WTC11 (cell line): Measurements from ENCODE around the gene GPD1L. TPM values are rescaled to one million over a fixed set of nuclear protein-coding genes. Genes with fewer than 3 reads are reported as not detected.

Experiments used
- ATAC-seq: fragments of 200-7000 bp; cut with Tn5 transposase; 2 replicates; pipeline ENCODE4 v1.10.0; 2021; ENCODE audit warnings: mild to moderate bottlenecking, moderate library complexity
- CTCF ChIA-PET: fragments of 300-600 bp; sonication (Branson Sonifier 250); formaldehyde crosslinking; loops from one replicate; lab custom pipeline; 2021; ENCODE audit warnings: antibody characterized with exemption; lab: Charles Lee
- POLR2A ChIA-PET: fragments of 350-600 bp; sonication (Branson Sonifier 250); formaldehyde crosslinking; loops from one replicate; lab custom pipeline; 2021; ENCODE audit warnings: antibody characterized with exemption; lab: Charles Lee
- DNase-seq: peaks from one replicate; pipeline ENCODE4 v3.0.0; 2021; ENCODE audit warnings: low spot score
- H3K27ac Mint-ChIP-seq: 2 replicates; pipeline ENCODE4 v1.8.0; 2021; ENCODE audit warnings: mixed read lengths
- H3K27me3 Mint-ChIP-seq: 2 replicates; pipeline ENCODE4 v1.8.0; 2021; ENCODE audit warnings: low read depth, mild to moderate bottlenecking, moderate library complexity, mixed read lengths
- H3K36me3 Mint-ChIP-seq: 2 replicates; pipeline ENCODE4 v1.8.0; 2021; ENCODE audit warnings: mixed read lengths
- H3K4me1 Mint-ChIP-seq: 2 replicates; pipeline ENCODE4 v1.8.0; 2022; ENCODE audit warnings: mixed read lengths
- H3K4me3 Mint-ChIP-seq: 2 replicates; pipeline ENCODE4 v1.8.0; 2021; ENCODE audit warnings: mild to moderate bottlenecking, moderate library complexity, mixed read lengths
- H3K9me3 Mint-ChIP-seq: 2 replicates; pipeline ENCODE4 v1.8.0; 2021; ENCODE audit warnings: mixed read lengths
- ATF3 ChIP-seq: sonication (generic); formaldehyde crosslinking; conservative IDR thresholded peaks from 2 replicates; pipeline ENCODE4 v1.8.1; 2022; ENCODE audit warnings: mild to moderate bottlenecking, missing genetic modification reagents
- E2F4 ChIP-seq: sonication (generic); formaldehyde crosslinking; IDR thresholded peaks from 2 replicates; pipeline ENCODE4 v1.8.1; 2022; ENCODE audit warnings: low read depth, mild to moderate bottlenecking, moderate library complexity, missing genetic modification reagents, borderline replicate concordance
- ELF4 ChIP-seq: sonication (generic); formaldehyde crosslinking; IDR thresholded peaks from 2 replicates; pipeline ENCODE4 v1.8.1; 2022; ENCODE audit warnings: low read depth, mild to moderate bottlenecking, moderate library complexity, missing genetic modification reagents
- ERG ChIP-seq: fragments of 250-450 bp; sonication (Bioruptor Pico); IDR thresholded peaks from 2 replicates; pipeline ENCODE4 v1.8.0; 2021; ENCODE audit warnings: mild to moderate bottlenecking
- ETV6 ChIP-seq: sonication (generic); formaldehyde crosslinking; IDR thresholded peaks from 2 replicates; pipeline ENCODE4 v1.8.1; 2022; ENCODE audit warnings: mild to moderate bottlenecking, missing genetic modification reagents
- FOXJ3 ChIP-seq: sonication (generic); formaldehyde crosslinking; IDR thresholded peaks from 2 replicates; pipeline ENCODE4 v1.9.0; 2021; ENCODE audit warnings: missing genetic modification reagents, mild to moderate bottlenecking, borderline replicate concordance
- GABPB1 ChIP-seq: sonication (generic); formaldehyde crosslinking; IDR thresholded peaks from 2 replicates; pipeline ENCODE4 v1.8.1; 2023; ENCODE audit warnings: mild to moderate bottlenecking, missing genetic modification reagents
- KAT7 ChIP-seq: sonication (generic); formaldehyde crosslinking; IDR thresholded peaks from 2 replicates; pipeline ENCODE4 v1.8.1; 2023; ENCODE audit warnings: missing genetic modification reagents, mild to moderate bottlenecking, borderline replicate concordance
- MYBL2 ChIP-seq: sonication (generic); formaldehyde crosslinking; IDR thresholded peaks from 2 replicates; pipeline ENCODE4 v1.8.1; 2023; ENCODE audit warnings: mild to moderate bottlenecking, moderate library complexity, missing genetic modification reagents
- NFE2L1 ChIP-seq: sonication (generic); formaldehyde crosslinking; IDR thresholded peaks from 2 replicates; pipeline ENCODE4 v1.8.1; 2023; ENCODE audit warnings: missing genetic modification reagents
- NFYB ChIP-seq: sonication (generic); formaldehyde crosslinking; conservative IDR thresholded peaks from 2 replicates; pipeline ENCODE4 v1.8.0; 2022; ENCODE audit warnings: low read depth, missing genetic modification reagents
- RORB ChIP-seq: fragments of 250-450 bp; sonication (Bioruptor Pico); IDR thresholded peaks from 2 replicates; pipeline ENCODE4 v1.9.0; 2021; ENCODE audit warnings: mild to moderate bottlenecking
- SMAD3 ChIP-seq: sonication (generic); formaldehyde crosslinking; IDR thresholded peaks from 2 replicates; pipeline ENCODE4 v1.8.0; 2022; ENCODE audit warnings: missing genetic modification reagents, mild to moderate bottlenecking, borderline replicate concordance
- USF2 ChIP-seq: sonication (generic); formaldehyde crosslinking; IDR thresholded peaks from 2 replicates; pipeline ENCODE4 v1.8.1; 2023; ENCODE audit warnings: mild to moderate bottlenecking, missing genetic modification reagents, moderate library complexity
- ZNF121 ChIP-seq: sonication (generic); formaldehyde crosslinking; IDR thresholded peaks from 2 replicates; pipeline ENCODE4 v1.8.0; 2023; ENCODE audit warnings: missing genetic modification reagents
- ZNF219 ChIP-seq: sonication (generic); formaldehyde crosslinking; IDR thresholded peaks from 2 replicates; pipeline ENCODE4 v1.8.0; 2023; ENCODE audit warnings: missing genetic modification reagents, mild to moderate bottlenecking, borderline replicate concordance
- ZNF263 ChIP-seq: sonication (generic); formaldehyde crosslinking; IDR thresholded peaks from 2 replicates; pipeline ENCODE4 v1.8.1; 2022; ENCODE audit warnings: low read depth, mild to moderate bottlenecking, moderate library complexity, missing genetic modification reagents
- total RNA-seq: library from RNA; stranded (reverse); gene quantifications from 3 replicates; pipeline ENCODE4 v1.2.3, GENCODE V29; 2021

The GPD1L gene
- total RNA-seq, 1 experiment from 2014 or later, result 5.8 TPM

- POLR2A ChIA-PET, result no interaction called here
- H3K27ac Mint-ChIP-seq, result no peak overlapping the region
- H3K36me3 Mint-ChIP-seq, result no peaks in the 10 kb centered on the region
- no peak for TF ChIP-seq SMAD3 (CRISPR knock-in tag)
- no peak for TF ChIP-seq KAT7
- no peak for TF ChIP-seq ZNF219
- no peak for TF ChIP-seq ZNF263 (CRISPR knock-in tag)
- no peak for TF ChIP-seq NFYB
- no peak for TF ChIP-seq MYBL2 (CRISPR knock-in tag)
- TF ChIP-seq FOXJ3 (CRISPR knock-in tag), result no peak
- TF ChIP-seq NFE2L1 (CRISPR knock-in tag), result no peak
- no peaks in the 10 kb centered on the region for H3K27me3 Mint-ChIP-seq
- H3K9me3 Mint-ChIP-seq, result peaks cover 14% of the 10 kb centered on the region
- CTCF ChIA-PET, result interaction anchor here (1.5 kb wide), 1 partner anchor 25 kb away, joined by 4 read pairs; no protein-coding TSS in a partner anchor
- no peak for ATAC-seq
- no peak overlapping the region for H3K4me3 Mint-ChIP-seq
- H3K4me1 Mint-ChIP-seq, result no peaks in the 10 kb centered on the region
- DNase-seq, result no peak
Observed at GRCh38 chr3:32215185-32215584, 108.8 kb downstream of the GPD1L start.

GRCh38 chr3:32216172-32216783 lies 109.9 kb downstream of the GPD1L start:
- H3K36me3 Mint-ChIP-seq, result no peaks in the 10 kb centered on the region
- no peak for TF ChIP-seq ATF3 (CRISPR knock-in tag)
- peak; percentile 83 for TF ChIP-seq GABPB1 (CRISPR knock-in tag)
- H3K27me3 Mint-ChIP-seq, result no peaks in the 10 kb centered on the region
- POLR2A ChIA-PET, result no interaction called here
- DNase-seq, result no peak
- no peaks in the 10 kb centered on the region for H3K4me1 Mint-ChIP-seq
- no peak overlapping the region for H3K4me3 Mint-ChIP-seq
- no peak for ATAC-seq
- no peak overlapping the region for H3K27ac Mint-ChIP-seq
- H3K9me3 Mint-ChIP-seq, result peaks cover 18% of the 10 kb centered on the region
- CTCF ChIA-PET, result interaction anchor here (1.5 kb wide), 1 partner anchor 24 kb away, joined by 4 read pairs; no protein-coding TSS in a partner anchor

- TF ChIP-seq RORB, result no peak
- no peak for TF ChIP-seq ETV6 (CRISPR knock-in tag)
- TF ChIP-seq ERG (CRISPR knock-in tag), result no peak
- no peak for TF ChIP-seq ZNF121 (CRISPR knock-in tag)
- TF ChIP-seq USF2 (CRISPR knock-in tag), result no peak
- TF ChIP-seq ZNF263 (CRISPR knock-in tag), result no peak
- TF ChIP-seq GABPB1 (CRISPR knock-in tag), result no peak
- no peak for TF ChIP-seq E2F4
- no peak for TF ChIP-seq ELF4 (CRISPR knock-in tag)
- no peak for TF ChIP-seq ZNF219
- CTCF ChIA-PET, result no interaction called here
- H3K27me3 Mint-ChIP-seq, result no peaks in the 10 kb centered on the region
- POLR2A ChIA-PET, result interaction anchor here (0.7 kb wide), 1 partner anchor 22 kb away, joined by 6 read pairs; no protein-coding TSS in a partner anchor
- H3K4me1 Mint-ChIP-seq, result no peaks in the 10 kb centered on the region
- H3K27ac Mint-ChIP-seq, result no peak overlapping the region
- ATAC-seq (no peak), DNase-seq (no peak)
- no peaks in the 10 kb centered on the region for H3K36me3 Mint-ChIP-seq
- no peak overlapping the region for H3K4me3 Mint-ChIP-seq
- H3K9me3 Mint-ChIP-seq, result peaks cover 20% of the 10 kb centered on the region
Observed at GRCh38 chr3:32217339-32217738, 110.9 kb downstream of the GPD1L start.

Other genes with a start within 250 kb of the GPD1L start
- 81.6 to 87.7 TPM (median 84.1 TPM) in 3 replicates for gene OSBPL10, start 125.4 kb upstream of the GPD1L start, total RNA-seq
- 6.4 to 6.7 TPM (median 6.5 TPM) in 3 replicates for gene ZNF860, start 124.9 kb upstream of the GPD1L start, total RNA-seq
- gene CMTM8, start 132.1 kb downstream of the GPD1L start, total RNA-seq, result 9.0 to 11.2 TPM (median 9.1 TPM) in 3 replicates